ENCODE measurements around the gene MEIS1. TPM values are rescaled to one million over a fixed set of nuclear protein-coding genes. Genes with fewer than 3 reads are reported as not detected.
A peak's percentile ranks its signal among the peaks of the same experiment; 100 is the strongest.

The MEIS1 gene
- total and polyA plus RNA-seq, 11 donors, result 12.9 to 55.7 (median 41.8) TPM

- no peaks in the 10 kb centered on the region for H3K27me3 ChIP-seq
- TF ChIP-seq CTCF (IDR thresholded peaks at IDR 0.05), result no peak
- TF ChIP-seq POLR2A (IDR thresholded peaks at IDR 0.05), result no peak
- peaks cover 0 to 24% (median 2%) of the 10 kb centered on the region in 12 donors for H3K4me1 ChIP-seq
- ATAC-seq (no peak), DNase-seq (no peak)
- WGBS, 4 donors, result 85 to 90% (median 88%) methylated on average over 2 of the region's 2 CpGs
- peak overlapping the region in 1 of 12 donors; percentile 44 for H3K27ac ChIP-seq
- intact Hi-C loops (cut with DNase I), result no loop called here
- H3K4me3 ChIP-seq, result no peak overlapping the region
- peaks cover 0 to 22% (median 0%) of the 10 kb centered on the region in 9 donors for H3K36me3 ChIP-seq
- no peaks in the 10 kb centered on the region for H3K9me3 ChIP-seq
Measured at GRCh38 chr2:66452917-66453316, 18.0 kb downstream of the MEIS1 start.

DNA sequence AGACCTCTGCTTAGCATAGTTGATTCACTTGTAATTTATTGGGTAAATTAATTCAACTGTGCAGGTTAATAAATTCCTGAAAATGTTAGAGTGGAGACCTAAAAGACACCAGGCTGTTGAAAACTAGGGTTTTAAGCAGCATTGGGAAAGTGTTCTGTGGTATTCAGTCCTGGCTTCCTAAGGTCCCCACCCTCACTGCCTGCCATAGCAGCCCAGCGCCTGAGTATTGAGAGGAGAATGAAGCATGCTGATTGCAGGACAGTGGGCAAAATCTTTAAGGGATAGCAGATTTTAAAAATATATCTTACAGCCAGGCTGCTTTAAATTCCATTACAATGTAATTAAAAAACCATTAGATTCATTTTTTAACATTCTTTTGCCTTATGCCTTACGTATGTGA is 20.6 kb downstream of the MEIS1 start:
- Histone ChIP-seq H3K9me3 (no peaks in the 10 kb centered on the region), H3K36me3 (peaks cover 0 to 23% (median 0%) of the 10 kb centered on the region in 9 donors), H3K4me1 (peaks cover 0 to 29% (median 2%) of the 10 kb centered on the region in 12 donors), H3K4me3 (no peak overlapping the region), H3K27me3 (no peaks in the 10 kb centered on the region), H3K27ac (peak overlapping the region in 4 of 12 donors; percentile 24 to 52 (median 38))
- DNase-seq, result no peak
- 76 to 83% (median 79%) methylated on average over 2 of the region's 2 CpGs for WGBS, 4 donors
- intact Hi-C loops (cut with DNase I), result loop anchor here in 1 of 10 donors (5.0 kb wide), 1 partner anchor 42 kb away; no protein-coding TSS in a partner anchor
- ATAC-seq, result no peak
- TF ChIP-seq CTCF (IDR thresholded peaks at IDR 0.05) (no peak), POLR2A (IDR thresholded peaks at IDR 0.05) (no peak)

GRCh38 chr2:66456183-66457041 is 21.5 kb downstream of the MEIS1 start:
- Histone ChIP-seq H3K9me3 (no peaks in the 10 kb centered on the region), H3K4me3 (no peak overlapping the region), H3K36me3 (peaks cover 0 to 23% (median 0%) of the 10 kb centered on the region in 9 donors), H3K27me3 (no peaks in the 10 kb centered on the region), H3K27ac (peak overlapping the region in 5 of 12 donors; percentile 24 to 52 (median 39)), H3K4me1 (peaks cover 0 to 29% (median 2%) of the 10 kb centered on the region in 12 donors)
- ATAC-seq (peak; percentile 55 to 74 (median 65)), DNase-seq (no peak)
- TF ChIP-seq POLR2A (IDR thresholded peaks at IDR 0.05), result no peak
- TF ChIP-seq CTCF (IDR thresholded peaks at IDR 0.05), result no peak
- intact Hi-C loops (cut with DNase I), result loop anchor here in 1 of 10 donors (5.0 kb wide), 1 partner anchor 41 kb away; no protein-coding TSS in a partner anchor
- WGBS, 4 donors, result 46 to 56% (median 54%) methylated on average over 7 of the region's 7 CpGs

- Histone ChIP-seq H3K36me3 (peaks cover 0 to 30% (median 0%) of the 10 kb centered on the region in 9 donors), H3K4me3 (no peak overlapping the region), H3K4me1 (peaks cover 0 to 38% (median 3%) of the 10 kb centered on the region in 12 donors), H3K27me3 (no peaks in the 10 kb centered on the region), H3K9me3 (no peaks in the 10 kb centered on the region), H3K27ac (peak overlapping the region in 1 of 12 donors; percentile 52)
- 67 to 77% (median 76%) methylated on average over 4 to 6 of the region's 6 CpGs for whole genome bisulfite sequencing, 4 donors
- intact Hi-C loops (cut with DNase I), result loop anchor here in 1 of 10 donors (5.0 kb wide), 1 partner anchor 40 kb away; no protein-coding TSS in a partner anchor
- DNase-seq (no peak), ATAC-seq (peak in 2 of 4 donors; percentile 14 to 53)
- TF ChIP-seq POLR2A (IDR thresholded peaks at IDR 0.05), result no peak
- no peak for TF ChIP-seq CTCF (IDR thresholded peaks at IDR 0.05)
Measured at GRCh38 chr2:66457545-66457944, 22.6 kb downstream of the MEIS1 start.
